ENCODE data around the gene MT2A. TPM values are rescaled to one million over a fixed set of nuclear protein-coding genes. Genes with fewer than 3 reads are reported as not detected.

MT2A gene
- total RNA-seq, 1 donor from 2014 or later = 112 TPM

DNA sequence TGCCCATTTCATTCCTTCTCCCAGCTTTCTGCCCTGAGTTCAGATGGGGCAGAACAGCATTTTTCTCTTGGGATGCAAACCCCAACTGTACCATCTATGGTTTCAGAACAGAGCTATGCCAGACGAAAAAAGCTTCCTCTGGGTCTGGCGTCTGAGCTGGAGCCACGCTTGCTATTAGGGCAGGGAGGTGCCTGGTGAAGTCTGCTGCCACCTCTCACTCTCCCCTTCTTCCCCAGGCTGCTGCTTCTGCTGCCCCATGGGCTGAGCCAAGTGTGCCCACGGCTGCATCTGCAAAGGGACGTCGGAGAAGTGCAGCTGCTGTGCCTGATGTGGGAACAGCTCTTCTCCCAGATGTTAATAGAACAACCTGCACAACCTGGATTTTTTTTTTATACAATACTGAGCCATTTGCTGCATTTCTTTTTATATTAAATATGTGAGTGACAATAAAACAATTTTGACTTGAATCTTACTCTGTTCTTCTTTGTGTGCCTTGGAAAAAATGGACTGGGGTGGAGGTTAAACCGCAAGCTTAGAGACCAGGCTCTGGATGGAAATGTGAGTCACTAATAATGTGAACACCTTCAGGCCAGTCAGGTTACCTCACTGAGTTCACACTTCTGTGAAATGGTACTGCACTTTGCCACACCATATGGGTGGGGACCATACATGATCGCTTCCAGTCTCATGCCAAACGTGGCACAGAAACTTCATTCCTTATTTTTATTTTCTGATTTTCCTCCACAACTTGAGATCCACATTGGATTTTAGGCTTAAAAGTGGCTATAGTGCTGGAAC, 28.4 kb downstream of the MT2A start:
- H3K9ac ChIP-seq (ENCODE audit: low read length) = no peak overlapping the region
- Mint-ChIP-seq H3K27ac (ENCODE audit: unreplicated experiment) (no peak overlapping the region), H3K4me3 (ENCODE audit: unreplicated experiment) (peak overlapping the region; percentile 34), H3K36me3 (ENCODE audit: low read depth, unreplicated experiment) (no peaks in the 10 kb centered on the region), H3K27me3 (ENCODE audit: low read depth, unreplicated experiment) (peaks cover 90% of the 10 kb centered on the region), H3K9me3 (ENCODE audit: unreplicated experiment) (peaks cover 2% of the 10 kb centered on the region), H3K4me1 (ENCODE audit: low read depth, unreplicated experiment) (peaks cover 8% of the 10 kb centered on the region)
- H3K4me2 ChIP-seq (ENCODE audit: low read length) = no peak overlapping the region
- no peak overlapping the region for H3K4me3 ChIP-seq (ENCODE audit: insufficient read depth, low read depth, low read length)
- no peaks in the 10 kb centered on the region for H3K9me3 ChIP-seq (ENCODE audit: insufficient read depth, low read depth, low read length)
- H4K20me1 ChIP-seq (ENCODE audit: insufficient read depth, low read length) = no peaks in the 10 kb centered on the region
- peaks cover 96% of the 10 kb centered on the region for H3K27me3 ChIP-seq (ENCODE audit: insufficient read depth, low read length)
- DNase-seq (ENCODE audit: low read depth) (no peak), FAIRE-seq (no peak)
- H3K36me3 ChIP-seq (ENCODE audit: insufficient read depth, low read length) = no peaks in the 10 kb centered on the region
- H3K4me1 ChIP-seq (ENCODE audit: insufficient read depth, low read length) = peaks cover 21% of the 10 kb centered on the region
- no peak overlapping the region for H2AFZ ChIP-seq (ENCODE audit: low read depth, low read length)
- H3K79me2 ChIP-seq (ENCODE audit: insufficient read depth, low read length) = no peaks in the 10 kb centered on the region
- no peak for TF ChIP-seq EZH2 (IDR thresholded peaks at IDR 0.05; ENCODE audit: insufficient read depth, low read length)
- TF ChIP-seq, protein P1, sequence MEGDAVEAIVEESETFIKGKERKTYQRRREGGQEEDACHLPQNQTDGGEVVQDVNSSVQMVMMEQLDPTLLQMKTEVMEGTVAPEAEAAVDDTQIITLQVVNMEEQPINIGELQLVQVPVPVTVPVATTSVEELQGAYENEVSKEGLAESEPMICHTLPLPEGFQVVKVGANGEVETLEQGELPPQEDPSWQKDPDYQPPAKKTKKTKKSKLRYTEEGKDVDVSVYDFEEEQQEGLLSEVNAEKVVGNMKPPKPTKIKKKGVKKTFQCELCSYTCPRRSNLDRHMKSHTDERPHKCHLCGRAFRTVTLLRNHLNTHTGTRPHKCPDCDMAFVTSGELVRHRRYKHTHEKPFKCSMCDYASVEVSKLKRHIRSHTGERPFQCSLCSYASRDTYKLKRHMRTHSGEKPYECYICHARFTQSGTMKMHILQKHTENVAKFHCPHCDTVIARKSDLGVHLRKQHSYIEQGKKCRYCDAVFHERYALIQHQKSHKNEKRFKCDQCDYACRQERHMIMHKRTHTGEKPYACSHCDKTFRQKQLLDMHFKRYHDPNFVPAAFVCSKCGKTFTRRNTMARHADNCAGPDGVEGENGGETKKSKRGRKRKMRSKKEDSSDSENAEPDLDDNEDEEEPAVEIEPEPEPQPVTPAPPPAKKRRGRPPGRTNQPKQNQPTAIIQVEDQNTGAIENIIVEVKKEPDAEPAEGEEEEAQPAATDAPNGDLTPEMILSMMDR (IDR thresholded peaks at IDR 0.05; ENCODE audit: insufficient read depth, low read depth, low read length) = no peak
- no peak overlapping the region for H3K27ac ChIP-seq (ENCODE audit: low read depth, low read length)

GRCh38 chr16:56637814-56638750, 29.7 kb downstream of the MT2A start, which contains the start of gene MT1A:
Gene MT1A (plus strand): TSS chr16:56638666. CDS start chr16:56638739, 73 bp downstream.
- peaks cover 94% of the 10 kb centered on the region for H3K27me3 Mint-ChIP-seq (ENCODE audit: low read depth, unreplicated experiment)
- no peak for FAIRE-seq
- peak within 1 kb of the TSS; percentile 90 for H2AFZ ChIP-seq (ENCODE audit: low read depth, low read length)

More at GRCh38 chr16:56637814-56638750, 29.7 kb downstream of the MT2A start, which contains the start of gene MT1A:
- Histone ChIP-seq H3K4me1 (ENCODE audit: insufficient read depth, low read length) (peaks cover 16% of the 10 kb centered on the region), H3K4me2 (ENCODE audit: low read length) (peak within 1 kb of the TSS; percentile 92), H3K9ac (ENCODE audit: low read length) (peak within 1 kb of the TSS; percentile 31), H3K9me3 (ENCODE audit: insufficient read depth, low read depth, low read length) (no peaks in the 10 kb centered on the region), H3K27ac (ENCODE audit: low read depth, low read length) (no peak within 1 kb of the TSS), H3K36me3 (ENCODE audit: insufficient read depth, low read length) (no peaks in the 10 kb centered on the region), H3K27me3 (ENCODE audit: insufficient read depth, low read length) (peaks cover 99% of the 10 kb centered on the region), H3K4me3 (ENCODE audit: insufficient read depth, low read depth, low read length) (peak within 1 kb of the TSS; percentile 57), H3K79me2 (ENCODE audit: insufficient read depth, low read length) (no peaks in the 10 kb centered on the region), H4K20me1 (ENCODE audit: insufficient read depth, low read length) (no peaks in the 10 kb centered on the region)
- TF ChIP-seq EZH2 (IDR thresholded peaks at IDR 0.05; ENCODE audit: insufficient read depth, low read length) = peak; percentile 97
- TF ChIP-seq, protein P1 (IDR thresholded peaks at IDR 0.05; ENCODE audit: insufficient read depth, low read depth, low read length) = no peak
- Mint-ChIP-seq H3K27ac (ENCODE audit: unreplicated experiment) (no peak within 1 kb of the TSS), H3K9me3 (ENCODE audit: unreplicated experiment) (peaks cover 2% of the 10 kb centered on the region), H3K4me1 (ENCODE audit: low read depth, unreplicated experiment) (peaks cover 4% of the 10 kb centered on the region), H3K36me3 (ENCODE audit: low read depth, unreplicated experiment) (no peaks in the 10 kb centered on the region), H3K4me3 (ENCODE audit: unreplicated experiment) (peak within 1 kb of the TSS; percentile 73)
- peak; percentile 26 for DNase-seq (ENCODE audit: low read depth)

Data from astrocyte (in vitro differentiated cells and primary cell).